Colon (tissue), 2 donors: ENCODE results near the gene GPR55.

ENCODE experiments used
- FAIRE-seq: peaks from 2 replicates; lab custom pipeline; 2012; peaks lifted over from hg19 to GRCh38; lab: Jason Lieb, UNC
- donor health status: control.
- donor health status: control.

GPR55 gene

DNA sequence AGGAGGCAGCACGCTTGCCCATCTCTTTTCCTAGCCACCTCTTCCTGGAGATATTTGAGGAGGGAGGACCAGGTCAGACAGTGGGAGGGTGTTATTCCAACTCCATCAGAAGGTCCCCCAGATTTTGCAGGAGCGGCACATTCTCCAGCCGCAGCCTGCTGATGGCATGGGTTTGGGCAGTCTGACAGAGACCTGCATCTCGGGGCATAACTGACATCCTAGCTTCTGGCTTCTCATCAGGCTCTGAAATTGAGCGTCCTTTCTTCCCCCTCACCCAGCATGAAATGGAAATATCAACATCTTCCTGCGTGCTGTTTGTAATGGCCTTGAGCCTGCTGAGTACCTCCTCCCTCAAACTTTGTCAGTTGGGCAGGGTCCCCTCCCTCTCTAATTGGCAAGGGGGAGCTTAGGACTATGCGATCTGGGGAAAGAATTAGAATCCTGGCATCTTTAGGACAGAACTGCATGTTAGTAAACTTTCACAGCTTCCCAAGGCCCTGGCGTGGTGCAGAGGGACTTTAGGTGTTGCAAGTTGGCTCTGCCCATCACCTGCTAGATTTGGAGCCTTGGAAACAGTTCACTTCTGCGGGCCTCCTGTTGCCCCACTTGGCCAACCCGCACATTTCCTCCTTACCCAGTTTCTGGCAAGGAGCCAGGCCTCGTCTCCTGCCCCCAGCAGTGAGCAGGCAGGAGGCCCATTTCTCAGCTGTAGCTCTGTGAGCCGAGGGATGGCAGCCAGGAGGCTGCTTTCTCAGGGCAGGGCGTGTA, 58.1 kb downstream of the GPR55 start:
- FAIRE-seq: no peak

DNA sequence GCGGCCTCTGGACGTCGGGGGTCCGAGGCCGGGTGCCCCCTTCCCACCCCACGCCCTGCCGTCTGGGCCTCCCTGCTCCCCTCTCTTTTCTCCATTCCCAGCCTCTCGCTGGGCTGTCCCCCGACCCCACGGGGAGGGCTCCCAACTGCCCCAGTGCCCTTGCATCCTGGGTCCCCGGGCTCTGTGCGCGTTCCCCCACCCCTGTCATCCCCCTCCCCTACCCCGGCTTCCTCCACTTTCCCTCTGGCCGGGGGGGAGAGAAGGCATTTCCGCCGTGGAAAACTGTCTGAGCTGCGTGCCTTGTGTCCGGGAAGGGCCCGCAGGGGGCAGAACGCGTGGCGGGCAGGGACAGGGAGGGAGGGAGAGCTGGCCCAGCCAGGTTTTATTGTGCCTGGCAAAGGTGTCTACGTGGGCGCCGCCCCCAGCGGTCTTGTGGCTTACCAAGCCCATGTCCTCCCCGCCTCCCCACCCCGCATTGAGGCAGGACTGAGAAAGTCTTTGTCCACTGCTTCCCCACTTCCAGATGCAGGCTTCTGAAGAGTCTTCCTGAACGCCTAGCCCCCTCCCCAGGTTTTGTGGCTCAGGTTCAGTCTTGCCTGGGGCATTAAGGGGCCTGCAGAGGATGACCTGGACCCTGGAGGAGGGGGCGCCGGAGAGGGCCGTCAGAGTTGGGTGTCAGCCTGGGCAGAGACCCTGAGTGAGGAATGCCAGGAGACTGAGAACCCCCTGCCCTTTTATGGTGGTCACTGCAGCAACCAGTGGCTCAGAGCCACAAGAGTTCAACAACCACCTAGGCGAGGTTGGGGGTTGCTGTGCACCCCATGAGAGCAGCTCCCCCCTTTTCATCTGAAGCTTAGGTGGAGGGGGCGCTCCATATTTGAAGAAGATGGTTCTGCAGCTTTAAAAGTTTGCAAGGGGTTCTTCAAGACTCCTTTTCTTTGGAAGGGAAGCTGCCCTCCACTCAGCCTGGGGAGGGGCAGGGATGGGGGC, 59.0 kb downstream of the GPR55 start:
- FAIRE-seq: no peak

DNA sequence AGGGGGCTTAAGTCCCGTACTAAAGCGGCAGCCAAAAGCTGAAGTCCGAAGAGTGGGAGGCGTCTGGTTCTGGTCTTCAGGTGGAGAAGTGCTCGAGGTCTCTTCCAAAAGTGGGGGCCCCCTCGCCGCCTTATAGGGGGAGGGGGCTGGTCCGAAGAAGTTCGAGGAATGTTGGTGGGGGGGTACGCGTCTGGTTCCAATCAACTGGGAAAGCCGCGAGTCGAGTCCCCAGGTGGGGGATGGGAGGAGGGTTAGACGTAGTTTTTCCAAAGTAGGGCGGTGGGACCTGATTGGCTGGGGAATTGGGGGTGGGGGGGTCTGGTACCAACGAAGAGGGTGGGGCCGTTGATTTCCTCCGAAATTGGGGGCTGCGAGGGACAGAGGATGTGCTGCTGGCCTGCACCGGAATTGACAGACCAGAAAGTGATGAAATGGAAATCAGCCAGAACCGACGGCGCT, 59.7 kb downstream of the GPR55 start:
- no peak for FAIRE-seq

DNA sequence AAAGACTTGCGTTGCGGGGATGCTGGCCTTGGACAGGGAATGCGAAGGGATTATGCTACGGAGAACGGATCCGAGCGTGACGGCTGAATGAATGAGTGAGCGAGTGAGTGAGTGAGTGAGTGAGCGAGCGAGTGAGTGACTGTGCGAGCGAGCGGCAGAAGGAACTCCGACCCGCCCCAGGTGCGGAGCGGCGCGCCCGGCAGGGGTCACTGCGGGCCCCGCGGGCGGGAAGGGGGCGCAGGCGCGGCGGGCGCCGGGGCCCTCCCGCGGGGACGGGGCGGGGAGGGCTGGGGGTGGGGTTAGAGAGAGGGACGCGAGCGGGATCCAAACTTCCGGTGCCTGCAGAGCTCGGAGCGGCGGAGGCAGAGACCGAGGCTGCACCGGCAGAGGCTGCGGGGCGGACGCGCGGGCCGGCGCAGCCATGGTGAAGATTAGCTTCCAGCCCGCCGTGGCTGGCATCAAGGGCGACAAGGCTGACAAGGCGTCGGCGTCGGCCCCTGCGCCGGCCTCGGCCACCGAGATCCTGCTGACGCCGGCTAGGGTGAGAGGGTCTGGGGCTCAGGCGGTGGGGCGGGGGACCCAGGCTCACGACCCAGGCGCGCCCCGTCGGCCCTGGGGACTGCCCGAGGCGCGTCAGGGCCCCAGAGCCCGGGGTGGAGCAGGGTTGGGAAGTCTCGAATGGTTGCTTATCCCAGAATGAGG, 60.3 kb downstream of the GPR55 start, which contains the start of gene ITM2C:
ITM2C (plus strand) TSS at position 338 of the 702 bp plus-strand sequence; CDS start at position 422, 84 bp downstream.
- no peak for FAIRE-seq

DNA sequence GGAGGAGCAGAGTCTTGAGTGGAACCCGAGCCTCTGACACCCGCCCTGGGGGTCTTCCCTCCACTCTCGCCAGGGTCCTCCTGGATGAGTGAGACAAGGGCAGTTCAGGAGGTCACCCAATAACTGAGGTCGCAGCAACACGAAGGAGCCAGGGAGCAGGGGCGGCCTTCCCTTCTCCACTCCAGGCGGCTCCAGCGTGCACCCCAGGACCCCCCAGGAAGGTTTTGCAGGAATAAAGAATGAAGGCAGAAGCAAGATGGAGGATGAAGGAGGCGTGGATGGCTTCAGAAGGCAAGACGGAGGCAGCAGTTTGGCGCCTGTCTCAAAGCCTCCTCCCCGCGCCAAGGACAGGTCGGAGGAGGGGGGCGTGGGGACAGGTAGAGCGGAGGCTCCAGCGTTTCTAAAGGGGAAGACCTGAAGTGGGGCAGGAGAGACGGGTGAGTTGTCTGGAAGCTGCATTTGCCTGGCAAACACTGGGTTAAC, 60.9 kb downstream of the GPR55 start:
- no peak for FAIRE-seq

DNA sequence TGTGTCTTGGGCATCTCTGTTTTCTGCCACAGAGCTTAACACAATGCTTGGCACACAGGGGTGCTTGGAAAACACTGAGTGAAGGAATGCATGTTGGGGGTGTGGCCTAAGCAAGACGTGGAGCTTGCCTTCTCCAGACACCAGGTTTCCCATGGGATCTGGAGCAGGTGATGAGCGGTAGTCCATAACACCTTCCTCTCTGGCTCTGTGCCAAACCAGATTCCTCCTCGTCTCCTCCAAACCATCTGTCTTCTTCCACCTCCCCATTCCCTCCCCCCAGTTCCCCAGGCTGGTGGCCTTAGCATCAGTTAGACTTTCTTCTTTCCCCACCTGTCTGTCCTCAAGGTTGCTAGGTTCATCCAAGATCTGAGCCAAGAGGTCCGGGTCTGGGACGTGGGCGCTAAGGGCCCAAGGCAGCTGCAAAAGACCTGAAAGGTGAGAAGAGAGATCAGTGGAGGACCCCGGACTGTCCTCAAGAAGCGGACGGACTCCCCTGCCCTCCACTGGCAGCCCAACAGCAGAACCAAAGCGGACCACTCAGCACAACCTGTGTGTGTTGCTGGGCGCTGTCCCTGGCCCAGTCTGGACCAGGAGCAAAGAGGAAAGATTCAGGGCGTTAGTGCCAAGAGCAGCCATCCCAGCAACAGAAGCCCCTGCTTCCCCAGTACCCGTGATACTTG, 61.5 kb downstream of the GPR55 start:
- no peak for FAIRE-seq

DNA sequence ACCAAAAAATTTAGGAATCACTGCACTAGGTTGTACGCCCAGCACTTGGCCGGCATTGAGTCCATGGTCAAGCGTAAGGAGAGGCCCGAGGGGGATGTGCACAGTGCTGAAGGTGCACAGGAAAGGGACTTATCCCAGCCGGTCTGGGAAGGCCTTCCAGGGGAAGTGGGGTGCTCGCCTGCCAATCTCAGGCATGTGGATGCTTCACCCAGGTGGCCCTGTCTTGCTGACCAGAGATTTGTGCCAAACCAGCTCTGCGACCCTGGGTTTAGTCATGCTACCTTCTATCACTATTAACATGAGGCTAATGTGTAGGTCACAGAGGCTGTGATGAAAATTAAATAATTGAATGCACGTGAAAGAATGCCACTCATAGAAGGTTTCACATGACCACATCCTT, 62.0 kb downstream of the GPR55 start:
- FAIRE-seq: no peak

DNA sequence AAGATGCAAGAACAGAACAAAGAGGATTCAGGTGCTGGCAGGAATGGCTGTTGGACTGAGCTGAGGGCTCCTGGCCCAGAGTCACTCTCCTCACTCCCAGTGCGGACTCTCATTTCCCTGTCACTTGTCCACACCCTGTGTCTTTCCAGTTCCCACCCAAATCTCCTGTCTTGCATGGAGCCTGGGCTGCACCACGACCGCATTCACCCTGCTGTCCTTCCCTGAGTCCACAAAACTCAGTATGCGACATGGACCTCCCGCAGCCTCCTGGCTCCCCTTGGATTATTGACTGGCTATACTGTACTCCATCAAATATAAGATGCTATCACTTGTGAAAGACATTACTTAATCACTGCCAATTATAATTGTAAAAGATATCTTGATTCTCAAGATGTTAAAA, 62.8 kb downstream of the GPR55 start:
- no peak for FAIRE-seq

DNA sequence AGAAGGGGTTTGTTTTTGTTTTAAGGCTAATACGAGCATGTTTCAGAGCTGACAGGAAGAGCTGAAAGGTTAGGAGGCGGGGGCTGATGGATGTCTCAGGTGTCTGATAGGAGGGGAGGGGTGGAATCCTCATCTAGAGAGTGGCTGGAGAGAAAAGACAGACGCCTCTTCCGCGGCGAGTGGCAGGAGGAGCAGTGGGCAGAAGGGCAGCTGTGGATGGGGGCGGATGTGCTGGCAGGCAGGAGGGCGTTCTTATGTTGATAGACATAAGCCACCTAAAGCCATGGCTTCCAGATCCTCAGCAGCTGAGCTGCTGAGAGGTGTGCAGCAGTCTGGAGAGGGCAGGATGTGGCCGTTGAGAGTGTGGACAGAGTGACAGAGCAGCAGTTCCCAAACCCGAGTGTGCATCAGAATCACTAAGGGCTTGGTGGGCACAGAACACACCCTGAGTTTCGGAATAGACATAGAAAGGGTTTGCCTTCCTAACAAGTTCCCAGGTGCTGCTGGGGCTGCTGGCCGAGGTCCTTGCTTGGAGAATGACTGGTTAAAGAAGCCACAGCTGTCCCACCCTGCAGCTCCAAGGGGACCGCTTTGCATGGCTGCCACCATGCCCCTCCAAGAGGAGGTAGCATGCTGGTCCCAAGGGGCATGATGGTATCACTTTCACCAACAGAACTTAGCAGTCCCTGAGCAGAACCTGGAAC, 63.3 kb downstream of the GPR55 start:
- FAIRE-seq: no peak
